H1 (cell line): Measurements from ENCODE around the gene ADAMTS13. TPM values are rescaled to one million over a fixed set of nuclear protein-coding genes. Genes with fewer than 3 reads are reported as not detected.
A peak's percentile ranks its signal among the peaks of the same experiment; 100 is the strongest.

ENCODE experiments used
- CTCF ChIA-PET: fragments of 300-600 bp; sonication (Branson Sonifier 250); formaldehyde crosslinking; loops from one replicate; lab custom pipeline; 2021; ENCODE audit not compliant: partially characterized antibody; lab: Charles Lee
- POLR2A ChIA-PET: fragments of 300-600 bp; sonication (Branson Sonifier 250); formaldehyde crosslinking; loops from one replicate; lab custom pipeline; 2021; ENCODE audit warnings: inconsistent platforms; ENCODE audit not compliant: partially characterized antibody; lab: Charles Lee
- DNase-seq, 2 experiments: peaks; one replicate each; pipeline versions ENCODE4 v3.0.0 to v3.0.0-alpha.2; 2010 to 2022; ENCODE audit warnings: low spot score in 2 of 2, low read depth in 1 of 2, mixed read lengths in 1 of 2
- FAIRE-seq: peaks from 2 replicates; lab custom pipeline; 2011; peaks lifted over from hg19 to GRCh38; lab: Jason Lieb, UNC
- H2AFZ ChIP-seq: 2 replicates; pipeline ENCODE4 v1.8.1; 2012; ENCODE audit warnings: low read length, inconsistent platforms
- H2AK5ac ChIP-seq: 2 replicates; pipeline ENCODE4 v1.6.1; 2013; ENCODE audit warnings: low read depth, low read length
- H2BK120ac ChIP-seq: replicated peaks from 2 replicates; pipeline ENCODE3; 2013; ENCODE audit warnings: low read depth, low read length, inconsistent platforms
- H2BK12ac ChIP-seq: 2 replicates; pipeline ENCODE4 v1.6.1; 2013; ENCODE audit warnings: low read depth, low read length
- H2BK15ac ChIP-seq: 2 replicates; pipeline ENCODE4 v1.6.1; 2013; ENCODE audit warnings: low read length
- H2BK20ac ChIP-seq: 2 replicates; pipeline ENCODE4 v1.6.1; 2013; ENCODE audit warnings: low read length
- H2BK5ac ChIP-seq: 2 replicates; pipeline ENCODE4 v1.6.1; 2013; ENCODE audit warnings: low read depth, low read length
- H3K14ac ChIP-seq: 2 replicates; pipeline ENCODE4 v1.6.1; 2013; ENCODE audit warnings: inconsistent platforms; ENCODE audit not compliant: insufficient read length
- H3K18ac ChIP-seq: 2 replicates; pipeline ENCODE4 v1.6.1; 2013; ENCODE audit warnings: low read length; ENCODE audit errors: extremely low read depth
- H3K23ac ChIP-seq: 2 replicates; pipeline ENCODE4 v1.6.1; 2013; ENCODE audit warnings: inconsistent platforms; ENCODE audit not compliant: insufficient read length
- H3K23me2 ChIP-seq: 2 replicates; pipeline ENCODE4 v1.6.1; 2013; ENCODE audit warnings: low read depth, low read length
- H3K27ac ChIP-seq: 2 replicates; pipeline ENCODE4 v1.6.1; 2011; ENCODE audit warnings: low read depth, low read length, inconsistent platforms
- H3K27me3 ChIP-seq, 4 experiments: replicated peaks in 1 of 4; 1 replicate in 1 of 4; 2 replicates in 3 of 4; pipeline versions ENCODE4 v1.6.1 to v1.8.1; 2011 to 2013; ENCODE audit warnings: low read length in 3 of 4, mild to moderate bottlenecking in 3 of 4, inconsistent platforms in 2 of 4, mixed read lengths in 2 of 4, moderate library complexity in 1 of 4; ENCODE audit not compliant: control insufficient read depth in 3 of 4, insufficient read depth in 3 of 4; ENCODE audit errors: extremely low read depth in 1 of 4
- H3K36me3 ChIP-seq, 4 experiments: 2 replicates each; pipeline versions ENCODE4 v1.6.1 to v1.8.1; 2011 to 2013; ENCODE audit warnings: mild to moderate bottlenecking in 4 of 4, low read length in 3 of 4, moderate library complexity in 2 of 4, control low read depth in 1 of 4, inconsistent platforms in 1 of 4; ENCODE audit not compliant: insufficient read depth in 4 of 4, control insufficient read depth in 2 of 4
- H3K4ac ChIP-seq: replicated peaks from 2 replicates; pipeline ENCODE3; 2013; ENCODE audit warnings: low read length, low read depth, mixed read lengths, inconsistent platforms; ENCODE audit not compliant: insufficient read length
- H3K4me1 ChIP-seq, 4 experiments: replicated peaks in 1 of 4; 1 replicate in 1 of 4; 2 replicates in 3 of 4; pipeline versions ENCODE4 v1.6.1 to v1.8.1; 2011 to 2013; ENCODE audit warnings: low read length in 3 of 4, inconsistent platforms in 2 of 4, mixed read lengths in 1 of 4; ENCODE audit not compliant: insufficient read depth in 4 of 4, control insufficient read depth in 3 of 4
- H3K4me2 ChIP-seq, 2 experiments: 2 replicates each; pipeline versions ENCODE4 v1.6.1 to v1.8.1; 2011 to 2013; ENCODE audit warnings: low read depth in 2 of 2, low read length in 2 of 2, control low read depth in 1 of 2, inconsistent platforms in 1 of 2, mild to moderate bottlenecking in 1 of 2; ENCODE audit not compliant: insufficient read depth in 1 of 2
- H3K4me3 ChIP-seq, 4 experiments: fragments of 200-600, 300-600 bp in 1 of 4; sonication (generic), shearing (Covaris generic), sonication (Bioruptor Twin) in 1 of 4; 2 replicates each; pipeline versions ENCODE4 v1.5.1 to v1.8.1; 2011 to 2016; ENCODE audit warnings: low read length in 4 of 4, low read depth in 3 of 4, control low read depth in 2 of 4, inconsistent platforms in 2 of 4, mild to moderate bottlenecking in 2 of 4, mixed read lengths in 1 of 4, moderate library complexity in 1 of 4; ENCODE audit not compliant: insufficient read depth in 2 of 4; ENCODE audit errors: extremely low read depth in 1 of 4
- H3K56ac ChIP-seq: replicated peaks from 2 replicates; pipeline ENCODE3; 2013; ENCODE audit warnings: low read depth, mild to moderate bottlenecking, mixed read lengths, low read length, inconsistent platforms; ENCODE audit not compliant: insufficient read length
- H3K79me1 ChIP-seq: 2 replicates; pipeline ENCODE4 v1.6.1; 2013; ENCODE audit warnings: low read depth, low read length, control low read depth
- H3K79me2 ChIP-seq, 2 experiments: 2 replicates each; pipeline versions ENCODE4 v1.6.1 to v1.8.1; 2012 to 2013; ENCODE audit warnings: low read length in 2 of 2, mild to moderate bottlenecking in 2 of 2, inconsistent platforms in 1 of 2; ENCODE audit not compliant: insufficient read depth in 2 of 2, control insufficient read depth in 1 of 2
- H3K9ac ChIP-seq, 4 experiments: replicated peaks in 1 of 4; 1 replicate in 1 of 4; 2 replicates in 3 of 4; pipeline versions ENCODE4 v1.6.1 to v1.8.1; 2011 to 2013; ENCODE audit warnings: low read depth in 3 of 4, low read length in 3 of 4, control low read depth in 2 of 4, mild to moderate bottlenecking in 2 of 4, moderate library complexity in 2 of 4, inconsistent platforms in 1 of 4; ENCODE audit errors: extremely low read depth in 1 of 4
- H3K9me3 ChIP-seq, 2 experiments: 2 replicates each; pipeline versions ENCODE4 v1.6.1 to v1.8.1; 2012 to 2013; ENCODE audit warnings: mild to moderate bottlenecking in 2 of 2, moderate library complexity in 2 of 2, control low read depth in 1 of 2, inconsistent platforms in 1 of 2, low read depth in 1 of 2, low read length in 1 of 2, mixed read lengths in 1 of 2; ENCODE audit not compliant: insufficient read depth in 2 of 2
- H4K20me1 ChIP-seq, 2 experiments: replicated peaks in 1 of 2; 2 replicates each; pipeline versions ENCODE3 to v1.8.1; 2011 to 2013; ENCODE audit warnings: inconsistent platforms in 2 of 2, low read length in 2 of 2, mild to moderate bottlenecking in 1 of 2; ENCODE audit not compliant: insufficient read depth in 2 of 2, control insufficient read depth in 1 of 2
- H4K5ac ChIP-seq: 2 replicates; pipeline ENCODE4 v1.6.1; 2013; ENCODE audit warnings: low read length, low read depth, mixed read lengths, inconsistent platforms; ENCODE audit not compliant: insufficient read length
- H4K8ac ChIP-seq: 2 replicates; pipeline ENCODE4 v1.8.0; 2013; ENCODE audit warnings: mild to moderate bottlenecking, moderate library complexity, low read length, inconsistent platforms; ENCODE audit not compliant: insufficient read depth; ENCODE audit errors: extremely low read depth
- H4K91ac ChIP-seq: replicated peaks from 2 replicates; pipeline ENCODE3; 2013; ENCODE audit warnings: low read length, mixed read lengths, inconsistent platforms; ENCODE audit not compliant: insufficient read length
- BRCA1 ChIP-seq: IDR thresholded peaks from 2 replicates; pipeline ENCODE4 v1.6.1; 2012; ENCODE audit warnings: low read depth, low read length, improper control_type of control experiment
- GABPA ChIP-seq: IDR thresholded peaks from 2 replicates; pipeline ENCODE4 v1.6.1; 2011; ENCODE audit warnings: mild to moderate bottlenecking, low read length, moderate library complexity, borderline replicate concordance; ENCODE audit not compliant: insufficient read depth
- KDM5A ChIP-seq: fragments of 200-600 bp; IDR thresholded peaks from 2 replicates; pipeline ENCODE4 v1.7.1; 2012; ENCODE audit warnings: mild to moderate bottlenecking, low read length, inconsistent platforms, mixed read lengths
- POU5F1 ChIP-seq: IDR thresholded peaks from 2 replicates; pipeline ENCODE4 v1.6.1; 2011; ENCODE audit warnings: low read depth, mild to moderate bottlenecking, low read length, moderate library complexity
- RAD21 ChIP-seq, 2 experiments: IDR thresholded peaks in 1 of 2; conservative IDR thresholded peaks in 1 of 2; 2 replicates each; pipeline ENCODE4 v1.6.1; 2011; ENCODE audit warnings: low read depth in 2 of 2, low read length in 2 of 2, improper control_type of control experiment in 1 of 2, inconsistent platforms in 1 of 2, mild to moderate bottlenecking in 1 of 2, moderate library complexity in 1 of 2
- RFX5 ChIP-seq: IDR thresholded peaks from 2 replicates; pipeline ENCODE4 v1.6.1; 2011; ENCODE audit warnings: low read depth, low read length, improper control_type of control experiment, borderline replicate concordance
- SRF ChIP-seq: IDR thresholded peaks from 2 replicates; pipeline ENCODE4 v1.6.1; 2011; ENCODE audit warnings: mild to moderate bottlenecking, low read depth, low read length, moderate library complexity
- WGBS, 2 experiments: shearing (Covaris generic) in 1 of 2; methylation state at CpG; one replicate each; pipeline versions ENCODE4 v1.1.6 to v1.1.7; 2013 to 2015; ENCODE audit warnings: low lambda C conversion rate in 2 of 2, mixed read lengths in 2 of 2, inconsistent platforms in 1 of 2, low coverage in 1 of 2, missing lambda C conversion rate in 1 of 2; ENCODE audit not compliant: insufficient replicate concordance in 2 of 2, insufficient coverage in 1 of 2, insufficient read length in 1 of 2; ENCODE audit errors: extremely low coverage in 1 of 2, missing lambda C conversion rate in 1 of 2; 5-methylcytosine and 5-hydroxymethylcytosine counted together
- polyA plus RNA-seq, 7 experiments: library from polyadenylated mRNA; depleted of rRNA in 3 of 7; stranded (reverse) in 5 of 7; unstranded in 2 of 7; fragments of >200 nt in 5 of 7; fragments of 200-250 nt in 2 of 7; gene quantifications; 1 replicate in 5 of 7; 2 replicates in 1 of 7; 4 replicates in 1 of 7; pipeline versions ENCODE4 v1.2.1 to v1.2.3, GENCODE V29; 2011 to 2013; ENCODE audit warnings: missing spikeins in 2 of 7, mixed read lengths in 2 of 7
- total RNA-seq: library from RNA; stranded (reverse); fragmentation: NEBNext Ultra II Directional; extraction: Animal tissue kit (Norgen Biotek cat#: 25700); gene quantifications from 2 replicates; pipeline ENCODE4 v1.2.1, GENCODE V29; 2021

The ADAMTS13 gene
- total and polyA plus RNA-seq, 2 of the 8 experiments (the other 6 are each of a cell fraction or from before 2014, with no cell fraction given), result 4.4 to 5.8 TPM

DNA sequence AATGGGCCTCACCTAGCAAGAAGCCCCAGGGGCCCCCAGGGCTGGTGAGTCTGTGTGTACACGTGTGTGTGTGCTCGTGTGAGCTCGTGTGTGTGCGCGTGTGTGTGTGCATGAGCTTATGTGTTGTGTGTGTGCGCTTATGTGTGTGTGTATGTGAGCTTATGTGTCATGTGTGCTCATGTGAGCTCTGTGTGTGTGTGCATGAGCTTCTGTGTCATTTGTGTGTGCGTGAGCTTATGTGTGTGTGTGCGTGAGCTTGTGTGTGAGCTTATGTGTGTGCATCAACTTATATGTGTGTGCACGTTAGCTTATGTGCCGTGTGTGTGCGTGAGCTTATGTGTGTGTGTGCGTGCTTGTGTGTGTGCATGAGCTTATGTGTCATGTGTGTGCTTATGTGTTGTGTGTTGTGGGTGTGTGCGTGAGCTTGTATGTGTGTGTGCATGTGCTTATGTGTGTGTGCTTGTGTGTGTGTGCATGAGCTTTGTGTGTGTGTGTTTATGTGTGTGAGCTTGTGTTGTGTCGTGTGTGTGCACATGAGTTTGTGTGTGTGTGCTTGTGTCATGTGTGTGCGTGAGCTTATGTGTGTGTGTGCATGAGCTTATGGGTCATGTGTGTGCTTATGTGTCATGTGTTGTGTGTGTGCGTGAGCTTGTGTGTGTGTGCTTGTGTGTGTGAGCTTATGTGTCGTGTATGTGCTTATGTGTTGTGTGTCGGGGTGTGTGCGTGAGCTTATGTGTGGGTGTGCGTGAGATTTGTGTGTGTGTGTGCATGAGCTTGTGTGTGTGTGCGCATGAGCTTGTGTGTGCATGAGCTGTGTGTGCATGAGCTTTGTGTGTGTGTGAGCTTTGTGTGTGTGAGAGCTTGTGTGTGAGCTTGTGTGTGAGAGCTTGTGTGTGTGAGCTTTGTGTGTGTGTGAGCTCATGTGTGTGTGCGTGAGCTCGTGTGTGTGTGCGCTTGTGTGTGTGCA lies 73.4 kb downstream of the ADAMTS13 start:
- Histone ChIP-seq H3K36me3 (peaks cover 0 to 3% (median 0%) of the 10 kb centered on the region in 4 experiments; a peak in 1 of 8 replicates), H2BK5ac (peak overlapping the region; percentile 44; the same call in 1 of the 2 replicates), H4K5ac (no peak overlapping the region), H3K27me3 (peaks cover 0 to 2% (median 0%) of the 10 kb centered on the region in 4 experiments; a peak in 1 of 7 replicates), H2BK120ac (peak overlapping the region; percentile 33), H3K56ac (no peak overlapping the region), H2AK5ac (peak overlapping the region; percentile 93; the same call in 1 of the 2 replicates), H2AFZ (no peak overlapping the region), H3K14ac (no peak overlapping the region), H3K79me2 (no peaks in the 10 kb centered on the region; a peak in 1 of 4 replicates), H3K4me3 (no peak overlapping the region), H3K9me3 (peaks cover 0 to 2% of the 10 kb centered on the region in 2 experiments; a peak in 1 of 4 replicates), H2BK15ac (peak overlapping the region; percentile 98), H4K20me1 (peaks cover 0 to 12% of the 10 kb centered on the region in 2 experiments), H3K18ac (peak overlapping the region; percentile 19; the same call in 1 of the 2 replicates), H3K23me2 (peaks cover 9% of the 10 kb centered on the region), H4K8ac (no peak overlapping the region), H3K27ac (no peak overlapping the region; the same call in 1 of the 2 replicates), H3K9ac (no peak overlapping the region), H3K23ac (no peak overlapping the region), H2BK20ac (peak overlapping the region; percentile 13; the same call in 1 of the 2 replicates), H4K91ac (peak overlapping the region; percentile 65), H3K79me1 (peaks cover 2% of the 10 kb centered on the region; the same call in 1 of the 2 replicates), H3K4ac (peak overlapping the region; percentile 78), H3K4me1 (no peaks in the 10 kb centered on the region; a peak in 1 of 7 replicates), H3K4me2 (no peak overlapping the region), H2BK12ac (peak overlapping the region; percentile 80; the same call in 1 of the 2 replicates)
- DNase-seq (no peak), FAIRE-seq (peak; percentile 32)
- 90% methylated on average over 24 of the region's 24 CpGs; no CpG with 5 or more reads in 1 of the 2 experiments for WGBS, 2 experiments
- ChIA-PET POLR2A (interaction anchor here (0.8 to 1.7 kb wide), 3 partner anchors 14 to 144 kb away, joined by 3 to 5 read pairs (median 4); partner anchors contain the start of gene SLC2A6), CTCF (interaction anchor here (0.6 to 3.6 kb wide), 24 partner anchors 8 to 1395 kb away, joined by 3 to 18 read pairs (median 3); partner anchors contain the start of gene ADAMTSL2)
- TF ChIP-seq POU5F1 (no peak), BRCA1 (no peak), SRF (no peak), RAD21 (IDR thresholded peaks at IDR 0.05 in 1 of 2, conservative IDR thresholded peaks at IDR 0.05 in 1 of 2; ENCODE audit: low read depth in 2 of 2, low read length in 2 of 2) (no peak), KDM5A (no peak), RFX5 (no peak), GABPA (no peak)
